GM13977 (cell line): ENCODE results near the gene DLG2.

Experiments
- DNase-seq: peaks from one replicate; pipeline ENCODE4 v3.0.0; 2012; ENCODE audit warnings: low spot score
- in situ Hi-C: fragments of 300-500 bp; cut with MboI; formaldehyde crosslinking; loops from one replicate; pipeline ENCODE4 v1.12.0; 2022; ENCODE audit warnings: low sequenced_read_pairs, low pct_unique_long_range_greater_than_20kb, mixed read lengths, inconsistent platforms; ENCODE audit not compliant: unreplicated experiment
- TF ChIP-seq, protein P1 (sequence below): IDR thresholded peaks from 2 replicates; pipeline ENCODE4 v1.5.1; 2012; ENCODE audit warnings: mild to moderate bottlenecking, control low read depth; ENCODE audit not compliant: insufficient read depth; ENCODE audit errors: extremely low read depth, missing control alignments

The DLG2 gene

DNA sequence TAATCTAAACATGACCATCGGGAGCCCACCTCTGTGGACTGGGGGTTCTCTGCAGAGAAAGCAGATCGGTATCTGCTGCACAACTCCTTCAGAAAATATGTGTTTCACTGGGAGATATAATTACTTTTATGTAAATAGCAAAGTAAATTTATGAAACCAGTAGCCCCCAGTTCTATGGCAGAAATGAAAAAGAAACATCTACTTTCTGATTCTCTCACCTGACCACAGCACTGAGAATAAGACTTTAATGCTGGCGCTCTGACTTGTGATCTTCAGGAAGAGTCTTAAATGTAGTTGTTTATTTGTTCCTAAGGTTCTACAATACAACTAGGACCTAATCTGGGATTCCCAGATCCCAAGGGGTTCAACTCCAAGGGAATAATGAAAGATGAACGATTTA is 518.0 kb downstream of the DLG2 start:
- in situ Hi-C loops = no loop called here
- DNase-seq = no peak
- TF ChIP-seq, protein P1, sequence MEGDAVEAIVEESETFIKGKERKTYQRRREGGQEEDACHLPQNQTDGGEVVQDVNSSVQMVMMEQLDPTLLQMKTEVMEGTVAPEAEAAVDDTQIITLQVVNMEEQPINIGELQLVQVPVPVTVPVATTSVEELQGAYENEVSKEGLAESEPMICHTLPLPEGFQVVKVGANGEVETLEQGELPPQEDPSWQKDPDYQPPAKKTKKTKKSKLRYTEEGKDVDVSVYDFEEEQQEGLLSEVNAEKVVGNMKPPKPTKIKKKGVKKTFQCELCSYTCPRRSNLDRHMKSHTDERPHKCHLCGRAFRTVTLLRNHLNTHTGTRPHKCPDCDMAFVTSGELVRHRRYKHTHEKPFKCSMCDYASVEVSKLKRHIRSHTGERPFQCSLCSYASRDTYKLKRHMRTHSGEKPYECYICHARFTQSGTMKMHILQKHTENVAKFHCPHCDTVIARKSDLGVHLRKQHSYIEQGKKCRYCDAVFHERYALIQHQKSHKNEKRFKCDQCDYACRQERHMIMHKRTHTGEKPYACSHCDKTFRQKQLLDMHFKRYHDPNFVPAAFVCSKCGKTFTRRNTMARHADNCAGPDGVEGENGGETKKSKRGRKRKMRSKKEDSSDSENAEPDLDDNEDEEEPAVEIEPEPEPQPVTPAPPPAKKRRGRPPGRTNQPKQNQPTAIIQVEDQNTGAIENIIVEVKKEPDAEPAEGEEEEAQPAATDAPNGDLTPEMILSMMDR = no peak

DNA sequence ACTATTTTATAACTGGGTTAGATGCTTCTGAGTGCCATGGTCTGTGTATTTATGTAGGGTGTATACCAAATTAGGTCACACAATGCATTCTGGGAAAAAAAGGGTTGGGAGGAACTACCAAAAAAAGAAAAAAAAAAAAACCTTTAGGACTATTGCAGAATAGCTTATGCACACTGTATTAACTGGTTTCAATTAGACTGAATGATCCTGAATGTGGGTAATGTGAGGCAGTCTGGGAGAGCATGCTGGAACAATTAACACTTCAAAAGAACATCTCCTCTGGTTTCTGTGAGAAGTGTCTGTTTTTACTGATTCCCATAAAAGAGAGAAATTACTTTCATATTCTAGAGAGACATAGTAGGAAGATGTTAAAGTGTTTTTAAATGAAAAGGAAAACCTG is 521.3 kb downstream of the DLG2 start:
- in situ Hi-C loops = no loop called here
- DNase-seq = no peak
- TF ChIP-seq, protein P1 = no peak

DNA sequence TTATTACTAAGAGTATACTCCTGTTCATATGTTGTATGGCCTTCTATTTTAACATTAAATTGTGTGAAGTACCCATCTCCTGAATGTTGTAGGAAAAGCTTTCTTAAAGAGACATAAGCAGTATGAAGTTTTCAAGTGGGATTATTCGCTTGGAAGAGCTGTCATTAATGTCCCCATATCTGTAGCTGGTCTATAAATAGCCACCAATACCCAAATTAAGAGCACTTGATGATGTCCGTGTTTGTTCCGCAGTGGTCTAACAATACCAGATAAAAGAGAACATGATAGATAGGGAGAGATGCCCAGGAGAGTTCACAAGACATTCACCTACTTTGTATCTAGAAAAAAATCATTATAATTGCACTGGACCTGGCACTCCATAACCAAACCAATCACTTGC is 527.6 kb downstream of the DLG2 start:
- in situ Hi-C loops = no loop called here

DNA sequence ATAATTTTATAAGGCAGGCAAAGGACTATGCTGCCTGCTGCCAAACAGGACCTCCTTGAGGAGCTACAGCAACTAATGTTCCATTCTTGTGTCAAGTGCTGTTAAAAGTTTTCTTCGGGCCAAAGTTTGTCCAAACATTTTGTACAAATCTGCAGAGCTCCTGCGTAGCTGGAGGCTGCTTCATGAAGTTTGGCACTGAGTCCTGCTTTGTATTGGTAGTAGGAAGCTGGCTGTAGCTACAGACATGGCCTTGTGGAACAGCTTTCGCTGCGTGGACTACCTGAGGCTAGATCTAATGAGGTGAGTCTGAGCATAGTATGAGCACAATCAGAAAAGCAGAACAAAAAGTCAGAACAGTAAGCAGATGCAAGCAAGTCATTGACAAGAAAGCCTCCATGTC is 528.1 kb downstream of the DLG2 start:
- in situ Hi-C loops = no loop called here
- TF ChIP-seq, protein P1 = no peak
- DNase-seq = no peak

More for the DNA sequence above, 527.6 kb downstream of the DLG2 start:
- DNase-seq = no peak
- TF ChIP-seq, protein P1 = no peak

DNA sequence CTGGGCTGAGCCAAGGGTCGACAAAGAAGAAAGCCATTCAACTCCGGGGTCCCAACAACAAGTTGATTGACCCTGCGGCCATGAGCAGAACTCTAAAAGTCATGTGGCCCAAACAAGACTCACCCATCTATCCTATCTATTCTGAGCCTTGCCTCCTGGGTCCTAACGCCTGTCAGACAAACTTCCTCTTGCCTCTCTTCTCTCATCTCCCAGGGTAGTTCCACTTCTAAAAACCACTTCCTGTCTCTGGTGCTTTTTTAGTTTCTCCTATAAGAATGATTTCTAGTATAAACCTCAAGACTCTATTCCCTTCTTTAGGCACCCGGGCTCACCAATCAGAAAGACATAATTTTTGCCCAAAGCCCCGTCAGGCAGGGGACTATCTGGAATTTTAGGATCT is 530.2 kb downstream of the DLG2 start:
- TF ChIP-seq, protein P1 = no peak
- in situ Hi-C loops = no loop called here
- no peak for DNase-seq

DNA sequence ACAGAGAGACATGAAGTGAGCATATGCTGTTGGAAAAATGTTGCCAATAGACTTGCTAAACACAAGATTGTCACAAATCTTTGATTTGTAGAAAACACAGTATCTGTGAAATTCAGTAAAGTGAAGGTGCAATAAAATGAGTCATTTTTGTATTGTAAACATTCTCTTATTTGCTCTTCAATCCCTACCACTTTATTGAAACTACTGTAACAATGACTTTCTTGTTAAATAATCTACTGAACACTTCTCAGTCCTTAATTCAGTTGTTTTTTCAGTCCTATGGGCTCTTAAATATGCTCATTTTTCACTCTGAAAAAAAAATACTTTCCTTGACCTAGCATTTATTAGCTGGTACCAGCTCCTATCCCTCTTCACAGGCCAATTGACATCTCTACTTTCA is 531.9 kb downstream of the DLG2 start:
- no peak for DNase-seq
- in situ Hi-C loops = no loop called here
- TF ChIP-seq, protein P1 = no peak

DNA sequence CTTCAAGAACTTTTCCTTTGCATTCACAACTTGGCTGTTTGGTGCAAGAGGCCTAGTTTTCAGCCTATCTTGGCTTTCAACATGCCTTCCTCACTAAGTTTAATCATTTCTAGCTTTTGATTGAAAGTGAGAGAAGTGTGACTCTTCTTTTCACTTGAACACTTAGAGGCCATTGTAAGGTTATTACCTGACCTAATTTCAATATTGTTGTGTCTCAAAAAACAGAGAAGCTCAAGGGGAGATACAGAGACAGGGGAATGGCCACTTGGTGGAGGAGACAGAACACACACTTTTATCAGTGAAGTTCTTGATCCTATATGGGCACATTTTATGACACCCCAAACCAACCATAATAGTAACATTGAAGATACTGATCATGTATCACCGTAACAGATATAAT is 532.3 kb downstream of the DLG2 start:
- no peak for DNase-seq
- in situ Hi-C loops = no loop called here
- TF ChIP-seq, protein P1 = no peak
